Measurements from ENCODE around the gene PALD1.

Gene PALD1

DNA sequence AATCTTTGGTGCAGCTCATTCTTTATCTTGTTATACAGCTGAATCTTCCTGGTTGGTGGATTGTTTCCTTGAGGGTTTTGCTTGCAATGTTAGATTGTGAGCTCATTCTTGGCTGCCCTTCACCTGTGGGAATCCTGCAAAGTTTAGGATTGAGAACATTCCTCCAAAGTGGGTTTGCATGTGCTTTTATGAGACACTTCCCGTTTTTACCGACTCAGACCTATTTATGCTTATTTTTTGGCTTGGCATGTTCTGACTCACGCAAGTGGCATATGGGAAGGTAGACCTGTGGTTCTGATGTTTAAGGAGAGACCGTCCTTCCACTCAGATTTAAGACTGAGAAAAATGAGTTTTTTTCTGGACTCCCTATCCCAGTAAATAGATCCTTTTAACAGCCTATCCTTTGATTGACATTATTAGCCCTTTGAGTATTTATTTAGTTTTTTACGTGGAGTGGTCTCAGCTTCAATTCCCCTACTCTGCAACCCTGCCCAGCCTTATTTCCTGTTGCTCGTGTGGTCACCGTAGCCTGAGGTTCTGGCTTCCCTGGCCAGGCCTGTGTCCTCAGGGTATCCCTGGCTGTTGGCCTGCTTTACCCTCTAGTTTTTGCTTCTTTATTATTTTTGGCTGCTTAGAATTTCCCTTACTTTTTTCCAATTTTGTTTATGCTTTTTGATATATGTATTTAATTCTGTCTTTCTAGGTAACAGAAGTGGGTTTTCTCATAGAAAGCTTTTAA lies 137.4 kb downstream of the PALD1 start:
- TF ChIP-seq, protein P1, sequence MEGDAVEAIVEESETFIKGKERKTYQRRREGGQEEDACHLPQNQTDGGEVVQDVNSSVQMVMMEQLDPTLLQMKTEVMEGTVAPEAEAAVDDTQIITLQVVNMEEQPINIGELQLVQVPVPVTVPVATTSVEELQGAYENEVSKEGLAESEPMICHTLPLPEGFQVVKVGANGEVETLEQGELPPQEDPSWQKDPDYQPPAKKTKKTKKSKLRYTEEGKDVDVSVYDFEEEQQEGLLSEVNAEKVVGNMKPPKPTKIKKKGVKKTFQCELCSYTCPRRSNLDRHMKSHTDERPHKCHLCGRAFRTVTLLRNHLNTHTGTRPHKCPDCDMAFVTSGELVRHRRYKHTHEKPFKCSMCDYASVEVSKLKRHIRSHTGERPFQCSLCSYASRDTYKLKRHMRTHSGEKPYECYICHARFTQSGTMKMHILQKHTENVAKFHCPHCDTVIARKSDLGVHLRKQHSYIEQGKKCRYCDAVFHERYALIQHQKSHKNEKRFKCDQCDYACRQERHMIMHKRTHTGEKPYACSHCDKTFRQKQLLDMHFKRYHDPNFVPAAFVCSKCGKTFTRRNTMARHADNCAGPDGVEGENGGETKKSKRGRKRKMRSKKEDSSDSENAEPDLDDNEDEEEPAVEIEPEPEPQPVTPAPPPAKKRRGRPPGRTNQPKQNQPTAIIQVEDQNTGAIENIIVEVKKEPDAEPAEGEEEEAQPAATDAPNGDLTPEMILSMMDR (IDR thresholded peaks at IDR 0.05; ENCODE audit: borderline replicate concordance, control extremely low read depth, extremely low read depth, insufficient read depth, missing control alignments): no peak
- in situ Hi-C loops (cut with MboI; ENCODE audit: low sequenced_read_pairs, unreplicated experiment): no loop called here
- DNase-seq (ENCODE audit: low spot score): no peak

DNA sequence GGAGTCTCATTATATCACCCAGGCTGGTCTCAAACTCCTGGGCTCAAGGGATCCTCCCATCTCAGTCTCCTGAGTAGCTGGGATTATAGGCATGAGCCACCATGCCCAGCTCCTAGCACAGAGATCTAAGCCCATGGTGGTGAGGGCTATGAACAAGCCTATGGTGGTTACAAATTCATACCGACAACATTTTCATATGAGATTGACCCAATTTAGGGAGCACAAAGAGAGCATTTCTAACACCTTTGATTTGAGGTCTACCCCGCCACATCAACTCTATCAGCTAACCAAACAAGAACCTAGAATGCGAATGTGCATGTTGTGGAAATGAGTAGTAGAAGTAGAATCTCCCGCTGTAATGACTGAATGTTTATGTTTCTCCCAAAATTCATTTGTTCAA lies 138.2 kb downstream of the PALD1 start:
- TF ChIP-seq, protein P1 (IDR thresholded peaks at IDR 0.05; ENCODE audit: borderline replicate concordance, control extremely low read depth, extremely low read depth, insufficient read depth, missing control alignments): no peak
- in situ Hi-C loops (cut with MboI; ENCODE audit: low sequenced_read_pairs, unreplicated experiment): no loop called here
- no peak for DNase-seq (ENCODE audit: low spot score)
